Panc1 (cell line): ENCODE measurements around the gene RIPOR2.

Source experiments
- POLR2AphosphoS5 ChIP-seq: IDR thresholded peaks from 2 replicates; pipeline ENCODE4 v1.6.1; 2012; ENCODE audit warnings: mild to moderate bottlenecking, low read depth, low read length, moderate library complexity
- TF ChIP-seq, protein P1 (sequence below): fragments of 450-650 bp; IDR thresholded peaks from 2 replicates; pipeline ENCODE4 v1.5.1; 2017; ENCODE audit warnings: mild to moderate bottlenecking
- TF ChIP-seq, protein P2 (sequence below), 2 experiments: IDR thresholded peaks; 2 replicates each; pipeline ENCODE4 v1.6.1; 2011 to 2012; ENCODE audit warnings: low read depth in 2 of 2, control low read depth in 1 of 2, low read length in 1 of 2, mild to moderate bottlenecking in 1 of 2, moderate library complexity in 1 of 2; ENCODE audit not compliant: insufficient read depth in 1 of 2

DNA sequence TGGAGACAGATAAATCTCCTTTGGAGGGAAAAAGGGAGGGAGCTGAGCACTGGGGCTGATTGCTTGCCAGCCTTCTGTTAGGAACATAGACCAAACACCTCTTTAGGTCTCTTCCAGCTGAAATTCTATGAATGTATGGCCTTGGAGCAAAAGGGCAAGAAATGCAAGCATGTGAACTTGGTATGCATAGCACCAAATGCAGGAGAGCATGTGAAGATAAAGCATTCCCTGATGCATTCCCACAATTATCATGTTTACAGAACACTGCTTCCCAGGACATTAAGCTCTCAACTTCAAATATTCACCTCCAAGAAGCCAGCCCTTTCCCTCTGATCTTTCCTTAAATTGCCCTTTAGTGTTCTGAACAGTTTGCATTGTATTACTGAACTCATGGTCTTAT, 15.6 kb downstream of the RIPOR2 start:
- TF ChIP-seq, protein P1, sequence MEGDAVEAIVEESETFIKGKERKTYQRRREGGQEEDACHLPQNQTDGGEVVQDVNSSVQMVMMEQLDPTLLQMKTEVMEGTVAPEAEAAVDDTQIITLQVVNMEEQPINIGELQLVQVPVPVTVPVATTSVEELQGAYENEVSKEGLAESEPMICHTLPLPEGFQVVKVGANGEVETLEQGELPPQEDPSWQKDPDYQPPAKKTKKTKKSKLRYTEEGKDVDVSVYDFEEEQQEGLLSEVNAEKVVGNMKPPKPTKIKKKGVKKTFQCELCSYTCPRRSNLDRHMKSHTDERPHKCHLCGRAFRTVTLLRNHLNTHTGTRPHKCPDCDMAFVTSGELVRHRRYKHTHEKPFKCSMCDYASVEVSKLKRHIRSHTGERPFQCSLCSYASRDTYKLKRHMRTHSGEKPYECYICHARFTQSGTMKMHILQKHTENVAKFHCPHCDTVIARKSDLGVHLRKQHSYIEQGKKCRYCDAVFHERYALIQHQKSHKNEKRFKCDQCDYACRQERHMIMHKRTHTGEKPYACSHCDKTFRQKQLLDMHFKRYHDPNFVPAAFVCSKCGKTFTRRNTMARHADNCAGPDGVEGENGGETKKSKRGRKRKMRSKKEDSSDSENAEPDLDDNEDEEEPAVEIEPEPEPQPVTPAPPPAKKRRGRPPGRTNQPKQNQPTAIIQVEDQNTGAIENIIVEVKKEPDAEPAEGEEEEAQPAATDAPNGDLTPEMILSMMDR: no peak
- no peak for TF ChIP-seq POLR2AphosphoS5
- TF ChIP-seq, protein P2, sequence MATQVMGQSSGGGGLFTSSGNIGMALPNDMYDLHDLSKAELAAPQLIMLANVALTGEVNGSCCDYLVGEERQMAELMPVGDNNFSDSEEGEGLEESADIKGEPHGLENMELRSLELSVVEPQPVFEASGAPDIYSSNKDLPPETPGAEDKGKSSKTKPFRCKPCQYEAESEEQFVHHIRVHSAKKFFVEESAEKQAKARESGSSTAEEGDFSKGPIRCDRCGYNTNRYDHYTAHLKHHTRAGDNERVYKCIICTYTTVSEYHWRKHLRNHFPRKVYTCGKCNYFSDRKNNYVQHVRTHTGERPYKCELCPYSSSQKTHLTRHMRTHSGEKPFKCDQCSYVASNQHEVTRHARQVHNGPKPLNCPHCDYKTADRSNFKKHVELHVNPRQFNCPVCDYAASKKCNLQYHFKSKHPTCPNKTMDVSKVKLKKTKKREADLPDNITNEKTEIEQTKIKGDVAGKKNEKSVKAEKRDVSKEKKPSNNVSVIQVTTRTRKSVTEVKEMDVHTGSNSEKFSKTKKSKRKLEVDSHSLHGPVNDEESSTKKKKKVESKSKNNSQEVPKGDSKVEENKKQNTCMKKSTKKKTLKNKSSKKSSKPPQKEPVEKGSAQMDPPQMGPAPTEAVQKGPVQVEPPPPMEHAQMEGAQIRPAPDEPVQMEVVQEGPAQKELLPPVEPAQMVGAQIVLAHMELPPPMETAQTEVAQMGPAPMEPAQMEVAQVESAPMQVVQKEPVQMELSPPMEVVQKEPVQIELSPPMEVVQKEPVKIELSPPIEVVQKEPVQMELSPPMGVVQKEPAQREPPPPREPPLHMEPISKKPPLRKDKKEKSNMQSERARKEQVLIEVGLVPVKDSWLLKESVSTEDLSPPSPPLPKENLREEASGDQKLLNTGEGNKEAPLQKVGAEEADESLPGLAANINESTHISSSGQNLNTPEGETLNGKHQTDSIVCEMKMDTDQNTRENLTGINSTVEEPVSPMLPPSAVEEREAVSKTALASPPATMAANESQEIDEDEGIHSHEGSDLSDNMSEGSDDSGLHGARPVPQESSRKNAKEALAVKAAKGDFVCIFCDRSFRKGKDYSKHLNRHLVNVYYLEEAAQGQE (IDR thresholded peaks at IDR 0.05; ENCODE audit: insufficient read depth in 1 of 2, low read depth in 2 of 2, low read length in 1 of 2): no peak
